GM12801 (cell line): ENCODE measurements around the gene UGP2.

Experiments used
- TF ChIP-seq, protein P1 (sequence below): IDR thresholded peaks from one replicate; pipeline ENCODE4 v1.5.1; 2011; ENCODE audit warnings: control low read depth; ENCODE audit not compliant: insufficient read length; ENCODE audit errors: extremely low read depth

UGP2 gene

GRCh38 chr2:63893163-63893562 is 51.5 kb downstream of the UGP2 start:
- TF ChIP-seq, protein P1, sequence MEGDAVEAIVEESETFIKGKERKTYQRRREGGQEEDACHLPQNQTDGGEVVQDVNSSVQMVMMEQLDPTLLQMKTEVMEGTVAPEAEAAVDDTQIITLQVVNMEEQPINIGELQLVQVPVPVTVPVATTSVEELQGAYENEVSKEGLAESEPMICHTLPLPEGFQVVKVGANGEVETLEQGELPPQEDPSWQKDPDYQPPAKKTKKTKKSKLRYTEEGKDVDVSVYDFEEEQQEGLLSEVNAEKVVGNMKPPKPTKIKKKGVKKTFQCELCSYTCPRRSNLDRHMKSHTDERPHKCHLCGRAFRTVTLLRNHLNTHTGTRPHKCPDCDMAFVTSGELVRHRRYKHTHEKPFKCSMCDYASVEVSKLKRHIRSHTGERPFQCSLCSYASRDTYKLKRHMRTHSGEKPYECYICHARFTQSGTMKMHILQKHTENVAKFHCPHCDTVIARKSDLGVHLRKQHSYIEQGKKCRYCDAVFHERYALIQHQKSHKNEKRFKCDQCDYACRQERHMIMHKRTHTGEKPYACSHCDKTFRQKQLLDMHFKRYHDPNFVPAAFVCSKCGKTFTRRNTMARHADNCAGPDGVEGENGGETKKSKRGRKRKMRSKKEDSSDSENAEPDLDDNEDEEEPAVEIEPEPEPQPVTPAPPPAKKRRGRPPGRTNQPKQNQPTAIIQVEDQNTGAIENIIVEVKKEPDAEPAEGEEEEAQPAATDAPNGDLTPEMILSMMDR: no peak

DNA sequence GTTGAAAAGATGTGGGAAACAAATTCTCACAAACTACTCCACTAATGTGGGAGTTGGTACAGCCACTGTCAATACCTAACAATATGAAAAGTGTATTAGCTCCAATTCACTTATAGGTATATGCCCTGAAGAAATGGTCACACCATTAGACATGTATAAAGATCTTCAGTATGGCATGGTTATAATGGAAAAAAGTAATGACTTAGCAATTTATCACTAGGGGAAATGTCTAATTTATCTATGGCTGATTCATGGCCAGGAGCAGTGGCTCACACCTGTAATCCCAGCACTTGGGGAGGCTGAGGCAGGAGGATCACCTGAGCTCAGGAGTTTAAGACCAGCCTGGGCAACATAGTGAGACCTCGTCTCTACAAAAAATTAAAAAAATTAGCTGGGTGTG is 52.5 kb downstream of the UGP2 start:
- TF ChIP-seq, protein P1: no peak

- TF ChIP-seq, protein P1: no peak
Measured at GRCh38 chr2:63898839-63899238, 57.1 kb downstream of the UGP2 start.

GRCh38 chr2:63899639-63900038 is 57.9 kb downstream of the UGP2 start:
- TF ChIP-seq, protein P1: no peak

DNA sequence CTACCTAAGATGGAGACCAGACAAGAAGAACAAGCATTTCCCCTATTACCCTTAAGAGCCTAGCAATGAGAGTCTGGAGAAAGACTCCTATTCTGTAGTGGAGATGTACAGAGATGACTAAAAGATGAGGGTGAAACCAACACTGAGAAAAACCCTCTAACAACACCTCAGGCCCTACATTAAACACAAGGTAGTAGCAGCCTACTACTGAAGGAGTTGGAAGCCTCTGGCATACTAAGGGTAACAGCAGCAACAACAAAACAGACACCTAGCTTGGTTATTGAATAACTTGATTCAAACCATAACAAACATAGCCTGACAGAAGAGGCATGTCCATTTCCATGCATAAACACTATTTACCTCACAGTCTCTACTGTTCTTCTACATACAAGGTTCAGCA is 60.5 kb downstream of the UGP2 start:
- TF ChIP-seq, protein P1: no peak

GRCh38 chr2:63903003-63903402 is 61.3 kb downstream of the UGP2 start:
- TF ChIP-seq, protein P1: no peak

- TF ChIP-seq, protein P1: no peak
Measured at GRCh38 chr2:63914311-63914710, 72.6 kb downstream of the UGP2 start.

DNA sequence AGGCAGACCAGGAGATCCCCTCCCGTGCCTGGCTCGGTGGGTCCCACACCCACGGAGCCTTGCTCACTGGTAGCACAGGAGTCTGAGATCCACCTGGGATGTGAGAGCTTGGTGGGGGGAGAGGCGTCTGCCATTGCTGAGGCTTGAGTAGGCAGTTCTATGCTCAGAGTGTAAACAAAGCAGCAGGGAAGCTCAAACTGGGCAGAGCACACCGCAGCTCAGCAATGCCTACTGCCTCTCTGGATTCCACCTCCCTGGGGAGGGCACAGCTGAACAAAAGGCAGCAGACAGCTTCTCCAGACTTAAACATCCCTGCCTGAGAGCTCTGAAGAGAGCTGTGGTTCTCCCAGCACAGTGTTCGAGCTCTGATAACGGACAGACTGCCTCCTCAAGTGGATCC is 85.1 kb downstream of the UGP2 start:
- TF ChIP-seq, protein P1: no peak
